KOPT-K1 (cell line): ENCODE results near the gene SRSF1.

ENCODE experiments used
- H3K27ac ChIP-seq: fragments of 200-600 bp; sonication (generic); 2 replicates; pipeline ENCODE4 v1.5.1; 2016; ENCODE audit warnings: antibody characterized with exemption, mild to moderate bottlenecking, low read depth, low read length; ENCODE audit not compliant: poor library complexity, severe bottlenecking
- H3K36me3 ChIP-seq: fragments of 200-600 bp; sonication (generic); 2 replicates; pipeline ENCODE4 v1.5.1; 2017; ENCODE audit warnings: antibody characterized with exemption, mild to moderate bottlenecking, low read length, moderate library complexity; ENCODE audit not compliant: insufficient read depth
- H3K9me3 ChIP-seq: fragments of 200-600 bp; sonication (generic); 2 replicates; pipeline ENCODE4 v1.5.1; 2017; ENCODE audit warnings: antibody characterized with exemption, low read length, mild to moderate bottlenecking; ENCODE audit not compliant: insufficient read depth, poor library complexity, severe bottlenecking

SRSF1 gene

GRCh38 chr17:58002154-58002948 is 4.7 kb downstream of the SRSF1 start:
- peaks cover 90% of the 10 kb centered on the region for H3K36me3 ChIP-seq
- H3K9me3 ChIP-seq, result no peaks in the 10 kb centered on the region
- no peak overlapping the region for H3K27ac ChIP-seq

DNA sequence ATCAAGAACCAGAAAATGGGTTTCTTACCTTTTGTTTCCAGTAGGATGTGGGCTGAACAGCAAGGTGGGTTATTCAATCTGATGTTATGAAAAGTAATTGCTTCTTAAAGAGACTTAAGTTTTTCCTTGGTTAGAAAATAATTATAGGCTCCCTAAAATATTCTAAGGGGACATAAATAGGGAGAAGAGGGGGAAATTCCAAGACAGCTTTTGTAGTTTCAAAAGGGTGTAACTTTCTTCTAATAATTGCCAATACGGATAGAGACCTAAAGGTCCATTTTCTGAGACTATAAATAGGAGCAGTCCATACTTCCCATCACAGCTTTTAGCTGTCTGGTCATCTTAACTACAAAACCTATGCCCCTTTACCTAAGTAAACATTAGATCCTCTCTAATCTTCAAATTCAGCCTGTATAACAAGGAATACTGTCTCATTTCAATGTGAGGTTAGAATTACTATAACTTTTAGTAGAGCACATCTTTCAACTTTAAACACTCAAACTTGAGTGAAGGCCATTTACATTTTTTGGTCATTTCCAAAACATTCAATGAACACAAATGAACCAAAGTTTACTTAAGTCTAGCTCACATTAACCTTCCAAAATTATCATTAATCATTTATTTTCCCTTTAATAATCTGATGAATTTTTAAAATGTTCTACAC is 5.5 kb downstream of the SRSF1 start:
- peaks cover 98% of the 10 kb centered on the region for H3K36me3 ChIP-seq
- H3K9me3 ChIP-seq, result no peaks in the 10 kb centered on the region
- no peak overlapping the region for H3K27ac ChIP-seq

DNA sequence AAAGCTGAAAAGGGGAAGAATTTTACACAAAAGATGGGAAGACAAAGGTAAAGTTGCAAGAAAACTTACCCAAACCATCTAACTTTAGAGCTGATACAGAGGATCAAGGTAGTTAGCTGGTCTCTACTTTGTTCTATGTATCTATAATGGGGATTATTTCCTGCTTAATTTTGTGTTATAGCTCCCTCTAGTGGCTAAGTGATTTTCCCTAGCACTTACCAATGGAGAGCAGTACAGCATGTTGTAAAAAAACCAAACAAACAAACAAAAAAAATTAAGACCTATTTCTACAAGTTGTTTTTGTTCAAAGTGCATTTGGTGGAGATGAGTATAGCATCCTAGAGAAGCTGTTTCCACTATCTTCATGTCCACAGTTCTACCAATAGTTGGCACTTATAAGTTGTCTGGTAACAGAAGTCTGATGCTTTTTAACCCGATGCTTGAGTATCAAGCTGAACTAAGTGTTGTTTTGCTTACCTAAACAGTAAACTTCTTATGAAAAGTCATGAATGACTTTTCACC is 7.5 kb downstream of the SRSF1 start:
- H3K27ac ChIP-seq, result no peak overlapping the region
- peaks cover 82% of the 10 kb centered on the region for H3K36me3 ChIP-seq
- no peaks in the 10 kb centered on the region for H3K9me3 ChIP-seq

DNA sequence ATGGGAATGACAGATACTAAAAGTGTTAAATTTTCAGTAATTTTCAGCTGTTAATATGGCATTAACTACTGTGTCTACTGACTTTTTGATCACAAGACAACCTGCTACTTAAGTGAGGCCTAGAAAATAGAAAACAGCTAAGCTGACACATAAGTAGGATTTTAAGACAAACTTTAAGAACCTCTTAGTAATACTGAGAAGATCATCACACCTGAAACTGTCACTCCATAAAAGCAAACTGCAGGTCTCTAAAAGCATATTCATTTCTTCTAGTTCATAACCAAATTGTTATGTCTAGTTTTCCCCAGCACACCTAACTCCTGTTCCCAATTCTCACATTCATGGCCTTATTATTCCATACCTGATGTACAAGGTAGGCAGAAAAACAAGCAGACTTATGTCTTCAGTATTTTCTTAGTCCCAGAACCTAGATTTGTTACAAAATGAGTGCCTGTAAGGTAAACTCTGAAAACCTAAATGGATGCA is 8.0 kb downstream of the SRSF1 start:
- Histone ChIP-seq H3K9me3 (no peaks in the 10 kb centered on the region), H3K36me3 (peaks cover 77% of the 10 kb centered on the region), H3K27ac (no peak overlapping the region)

DNA sequence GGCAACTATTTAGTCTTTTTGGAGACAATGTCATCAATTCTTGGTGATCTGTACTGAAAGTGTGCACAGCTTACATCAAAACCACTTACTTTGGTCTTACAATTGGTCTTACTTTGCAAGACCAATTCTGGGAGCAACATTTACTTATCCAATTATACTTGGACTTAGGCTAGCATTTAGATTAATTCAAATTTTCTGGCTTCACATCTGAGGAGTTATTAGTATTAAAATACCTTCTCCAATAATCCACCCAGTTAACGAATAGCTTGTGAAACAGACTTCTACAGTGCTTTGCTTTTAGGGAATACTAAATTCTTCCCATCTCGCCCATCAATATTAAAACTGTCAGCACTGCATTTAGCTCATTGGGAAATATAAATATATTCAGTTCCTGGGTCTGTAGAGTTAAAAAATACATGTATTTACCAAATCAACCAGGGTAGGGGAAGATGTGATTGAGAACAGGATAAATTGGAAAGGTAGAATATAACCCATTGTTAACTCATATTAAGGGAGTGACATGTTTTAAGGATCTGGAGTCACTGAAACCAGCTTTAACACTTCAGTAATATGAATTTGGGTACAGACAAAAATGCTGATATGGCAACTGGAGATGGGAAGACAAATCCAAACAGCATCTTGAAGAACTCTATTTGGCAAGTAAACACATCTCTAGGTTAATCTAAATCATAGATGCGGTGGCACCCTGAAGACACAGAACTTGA is 9.8 kb downstream of the SRSF1 start:
- Histone ChIP-seq H3K36me3 (peaks cover 59% of the 10 kb centered on the region), H3K27ac (no peak overlapping the region), H3K9me3 (no peaks in the 10 kb centered on the region)

- H3K27ac ChIP-seq, result no peak overlapping the region
- peaks cover 40% of the 10 kb centered on the region for H3K36me3 ChIP-seq
- H3K9me3 ChIP-seq, result no peaks in the 10 kb centered on the region
These were observed 11.7 kb downstream of the SRSF1 start for GRCh38 chr17:57995076-57995956.

GRCh38 chr17:57994436-57994835 is 12.6 kb downstream of the SRSF1 start:
- peak overlapping the region; percentile 18 for H3K27ac ChIP-seq
- no peaks in the 10 kb centered on the region for H3K9me3 ChIP-seq
- H3K36me3 ChIP-seq, result peaks cover 31% of the 10 kb centered on the region

GRCh38 chr17:57993471-57994365 is 13.3 kb downstream of the SRSF1 start:
- H3K9me3 ChIP-seq, result no peaks in the 10 kb centered on the region
- peaks cover 24% of the 10 kb centered on the region for H3K36me3 ChIP-seq
- peak overlapping the region; percentile 18 for H3K27ac ChIP-seq

- Histone ChIP-seq H3K27ac (no peak overlapping the region), H3K9me3 (no peaks in the 10 kb centered on the region), H3K36me3 (0 out of 2 replicates have a peak, but pooled peaks cover 2% of the 10 kb centered on the region)
These were observed 15.5 kb downstream of the SRSF1 start for GRCh38 chr17:57991537-57991936.

DNA sequence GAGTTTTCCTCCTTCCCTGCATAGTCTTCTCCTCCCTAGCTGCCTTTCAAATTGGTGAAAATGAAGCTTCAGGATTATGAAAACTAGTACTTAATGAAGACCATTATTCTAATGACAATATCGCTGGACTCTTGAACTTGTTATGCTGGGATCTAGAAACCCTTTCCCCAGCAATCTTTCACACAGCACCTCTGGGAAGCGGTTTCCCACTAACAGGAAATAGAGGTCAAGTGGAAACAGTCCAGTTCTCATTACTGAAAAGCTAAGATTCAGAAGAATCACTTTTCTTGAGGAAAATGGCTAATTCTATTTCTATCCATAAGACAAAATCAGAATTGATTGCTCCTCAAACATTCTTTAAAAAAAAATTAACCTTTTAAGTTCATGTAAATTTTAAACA is 17.0 kb downstream of the SRSF1 start:
- no peaks in the 10 kb centered on the region for H3K9me3 ChIP-seq
- H3K36me3 ChIP-seq, result peaks cover 3% of the 10 kb centered on the region
- H3K27ac ChIP-seq, result no peak overlapping the region

- no peaks in the 10 kb centered on the region for H3K9me3 ChIP-seq
- H3K36me3 ChIP-seq, result peaks cover 18% of the 10 kb centered on the region
- H3K27ac ChIP-seq, result peak overlapping the region; percentile 79
These were observed 18.5 kb downstream of the SRSF1 start for GRCh38 chr17:57988301-57989250.

GRCh38 chr17:57987581-57988300 is 19.3 kb downstream of the SRSF1 start, which contains the start of gene VEZF1:
TSS of gene VEZF1 (minus strand) at chr17:57988254. CDS start at chr17:57988111, 143 bp downstream.
- no peaks in the 10 kb centered on the region for H3K9me3 ChIP-seq
- H3K27ac ChIP-seq, result peak within 1 kb of the TSS; percentile 79
- peaks cover 26% of the 10 kb centered on the region for H3K36me3 ChIP-seq
